Activated T-helper 1 cell treated with anti-CD3 and anti-CD28 coated beads, Interleukin-2, amount 50 U/mL, for 16 hours (primary cell): ENCODE measurements around the gene MOB1A.
"Not testable (repeated sequence)": the region's sequence is repeated elsewhere in the genome, so short reads cannot be mapped to it uniquely, and the experiment has no call there.

Source experiments
- DNase-seq, 2 donors: peaks; one replicate each; pipeline ENCODE4 v3.0.0-alpha.2; 2020; ENCODE audit warnings: low read depth in 1 of 2, low spot score in 1 of 2

The MOB1A gene

GRCh38 chr2:74178211-74179062 lies at the start of gene MOB1A:
Gene MOB1A, minus strand, starts transcription at chr2:74178879. Its CDS starts 205 bp downstream, at chr2:74178674.
- peak; percentile 94 to 95 for DNase-seq

GRCh38 chr2:74227646-74228045 lies 49.0 kb upstream of the MOB1A start:
- DNase-seq = no peak

GRCh38 chr2:74226648-74227213 lies 48.1 kb upstream of the MOB1A start:
- no peak for DNase-seq

- no peak for DNase-seq
Observed at GRCh38 chr2:74225698-74226459, 47.2 kb upstream of the MOB1A start.

- DNase-seq = no peak
Observed at GRCh38 chr2:74223941-74224770, 45.5 kb upstream of the MOB1A start.

GRCh38 chr2:74222300-74222650 lies 43.6 kb upstream of the MOB1A start:
- no peak for DNase-seq

- no peak for DNase-seq
Observed at GRCh38 chr2:74221604-74222299, 43.1 kb upstream of the MOB1A start.

- DNase-seq = no peak
Observed at GRCh38 chr2:74221091-74221490, 42.4 kb upstream of the MOB1A start.

- no peak for DNase-seq
Observed at GRCh38 chr2:74219846-74220486, 41.3 kb upstream of the MOB1A start.

GRCh38 chr2:74216642-74217041 lies 38.0 kb upstream of the MOB1A start:
- no peak for DNase-seq

- DNase-seq = not testable (repeated sequence)
Observed at GRCh38 chr2:74215771-74216170, 37.1 kb upstream of the MOB1A start.

- DNase-seq = no peak
Observed at GRCh38 chr2:74212702-74213410, 34.2 kb upstream of the MOB1A start.

GRCh38 chr2:74206180-74206688 lies 27.6 kb upstream of the MOB1A start:
- no peak for DNase-seq

- no peak for DNase-seq
Observed at GRCh38 chr2:74205596-74205995, 26.9 kb upstream of the MOB1A start.

- no peak for DNase-seq
Observed at GRCh38 chr2:74205113-74205512, 26.4 kb upstream of the MOB1A start.

GRCh38 chr2:74204436-74204835 lies 25.8 kb upstream of the MOB1A start:
- DNase-seq = no peak

- DNase-seq = no peak
Observed at GRCh38 chr2:74201596-74201995, 22.9 kb upstream of the MOB1A start.

- DNase-seq = no peak
Observed at GRCh38 chr2:74201196-74201595, 22.5 kb upstream of the MOB1A start.

GRCh38 chr2:74199871-74200305 lies 21.2 kb upstream of the MOB1A start:
- peak in 1 of 2 donors; percentile 19 for DNase-seq
